Esophagus squamous epithelium (tissue), 4 donors: ENCODE measurements around the gene USP28.

ENCODE experiments used
- POLR2A ChIP-seq, 4 donors: fragments of 450-650 bp; IDR thresholded peaks; one replicate each; pipeline ENCODE4 v1.6.1; 2017; ENCODE audit warnings: antibody characterized with exemption in 4 of 4, mild to moderate bottlenecking in 4 of 4, moderate library complexity in 3 of 4
- TF ChIP-seq, protein P1 (sequence below), 6 experiments: fragments of 450-650 bp in 4 of 6; fragments of 200-600 bp in 2 of 6; sonication (generic) in 2 of 6; IDR thresholded peaks; one replicate each; pipeline ENCODE4 v1.5.1; 2016 to 2019; ENCODE audit warnings: antibody characterized with exemption in 6 of 6, mild to moderate bottlenecking in 4 of 6, moderate library complexity in 4 of 6

GRCh38 chr11:113802621-113803020, 72.8 kb downstream of the USP28 start:
- TF ChIP-seq, protein P1, sequence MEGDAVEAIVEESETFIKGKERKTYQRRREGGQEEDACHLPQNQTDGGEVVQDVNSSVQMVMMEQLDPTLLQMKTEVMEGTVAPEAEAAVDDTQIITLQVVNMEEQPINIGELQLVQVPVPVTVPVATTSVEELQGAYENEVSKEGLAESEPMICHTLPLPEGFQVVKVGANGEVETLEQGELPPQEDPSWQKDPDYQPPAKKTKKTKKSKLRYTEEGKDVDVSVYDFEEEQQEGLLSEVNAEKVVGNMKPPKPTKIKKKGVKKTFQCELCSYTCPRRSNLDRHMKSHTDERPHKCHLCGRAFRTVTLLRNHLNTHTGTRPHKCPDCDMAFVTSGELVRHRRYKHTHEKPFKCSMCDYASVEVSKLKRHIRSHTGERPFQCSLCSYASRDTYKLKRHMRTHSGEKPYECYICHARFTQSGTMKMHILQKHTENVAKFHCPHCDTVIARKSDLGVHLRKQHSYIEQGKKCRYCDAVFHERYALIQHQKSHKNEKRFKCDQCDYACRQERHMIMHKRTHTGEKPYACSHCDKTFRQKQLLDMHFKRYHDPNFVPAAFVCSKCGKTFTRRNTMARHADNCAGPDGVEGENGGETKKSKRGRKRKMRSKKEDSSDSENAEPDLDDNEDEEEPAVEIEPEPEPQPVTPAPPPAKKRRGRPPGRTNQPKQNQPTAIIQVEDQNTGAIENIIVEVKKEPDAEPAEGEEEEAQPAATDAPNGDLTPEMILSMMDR (IDR thresholded peaks at IDR 0.05), result no peak
- TF ChIP-seq POLR2A (IDR thresholded peaks at IDR 0.05), result no peak
